ENCODE measurements around the gene PIGS. TPM values are rescaled to one million over a fixed set of nuclear protein-coding genes. Genes with fewer than 3 reads are reported as not detected.

The PIGS gene
- total RNA-seq, 1 donor from 2014 or later, result 15.2 TPM

DNA sequence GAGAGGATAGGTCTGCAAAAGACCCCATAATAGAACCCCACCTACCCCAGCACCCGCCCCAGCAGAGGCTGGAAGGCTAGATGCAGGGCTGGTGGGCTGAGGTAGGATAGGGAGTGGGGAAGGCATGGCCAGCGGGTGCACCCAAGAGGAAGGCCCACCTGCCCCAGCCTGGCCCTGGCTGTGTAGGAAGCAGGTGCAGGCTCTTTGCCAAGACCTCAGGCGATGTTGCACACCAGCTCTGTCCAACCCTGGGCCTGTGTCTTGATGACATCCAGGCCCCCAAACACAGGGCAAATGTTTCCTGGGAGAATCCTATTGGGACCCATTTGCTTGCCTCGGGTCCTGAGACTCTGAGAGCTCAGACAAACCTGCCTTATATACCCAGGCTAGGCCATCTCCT, 31.1 kb downstream of the PIGS start:
- Histone ChIP-seq H2AFZ (replicated peaks) (no peak overlapping the region), H3K4me1 (peaks cover 7% of the 10 kb centered on the region), H3K4me2 (no peak overlapping the region), H3K9me3 (ENCODE audit: low read depth) (no peaks in the 10 kb centered on the region), H3F3A (ENCODE audit: low read depth) (no peaks in the 10 kb centered on the region), H4K20me1 (ENCODE audit: low read depth) (no peaks in the 10 kb centered on the region), H3K79me2 (ENCODE audit: low read depth) (no peaks in the 10 kb centered on the region), H3K4me3 (no peak overlapping the region), H3K27me3 (no peaks in the 10 kb centered on the region), H3K36me3 (no peaks in the 10 kb centered on the region), H3K9ac (no peak overlapping the region), H3K27ac (no peak overlapping the region)
- peaks cover 2% of the 10 kb centered on the region for H3K4me1 Mint-ChIP-seq
- H3K9me3 Mint-ChIP-seq, result no peaks in the 10 kb centered on the region
- no peak overlapping the region for H3K27ac Mint-ChIP-seq
- peaks cover 4% of the 10 kb centered on the region for H3K27me3 Mint-ChIP-seq (ENCODE audit: insufficient read depth, low read depth)
- H3K36me3 Mint-ChIP-seq, result no peaks in the 10 kb centered on the region
- TF ChIP-seq EZH2 (IDR thresholded peaks at IDR 0.05), result no peak
- TF ChIP-seq, protein P1, sequence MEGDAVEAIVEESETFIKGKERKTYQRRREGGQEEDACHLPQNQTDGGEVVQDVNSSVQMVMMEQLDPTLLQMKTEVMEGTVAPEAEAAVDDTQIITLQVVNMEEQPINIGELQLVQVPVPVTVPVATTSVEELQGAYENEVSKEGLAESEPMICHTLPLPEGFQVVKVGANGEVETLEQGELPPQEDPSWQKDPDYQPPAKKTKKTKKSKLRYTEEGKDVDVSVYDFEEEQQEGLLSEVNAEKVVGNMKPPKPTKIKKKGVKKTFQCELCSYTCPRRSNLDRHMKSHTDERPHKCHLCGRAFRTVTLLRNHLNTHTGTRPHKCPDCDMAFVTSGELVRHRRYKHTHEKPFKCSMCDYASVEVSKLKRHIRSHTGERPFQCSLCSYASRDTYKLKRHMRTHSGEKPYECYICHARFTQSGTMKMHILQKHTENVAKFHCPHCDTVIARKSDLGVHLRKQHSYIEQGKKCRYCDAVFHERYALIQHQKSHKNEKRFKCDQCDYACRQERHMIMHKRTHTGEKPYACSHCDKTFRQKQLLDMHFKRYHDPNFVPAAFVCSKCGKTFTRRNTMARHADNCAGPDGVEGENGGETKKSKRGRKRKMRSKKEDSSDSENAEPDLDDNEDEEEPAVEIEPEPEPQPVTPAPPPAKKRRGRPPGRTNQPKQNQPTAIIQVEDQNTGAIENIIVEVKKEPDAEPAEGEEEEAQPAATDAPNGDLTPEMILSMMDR (IDR thresholded peaks at IDR 0.05), result no peak
- no peak for TF ChIP-seq EZH2phosphoT487 (IDR thresholded peaks at IDR 0.05)
- H3K4me3 Mint-ChIP-seq, result no peak overlapping the region
- DNase-seq (ENCODE audit: low spot score), result no peak

DNA sequence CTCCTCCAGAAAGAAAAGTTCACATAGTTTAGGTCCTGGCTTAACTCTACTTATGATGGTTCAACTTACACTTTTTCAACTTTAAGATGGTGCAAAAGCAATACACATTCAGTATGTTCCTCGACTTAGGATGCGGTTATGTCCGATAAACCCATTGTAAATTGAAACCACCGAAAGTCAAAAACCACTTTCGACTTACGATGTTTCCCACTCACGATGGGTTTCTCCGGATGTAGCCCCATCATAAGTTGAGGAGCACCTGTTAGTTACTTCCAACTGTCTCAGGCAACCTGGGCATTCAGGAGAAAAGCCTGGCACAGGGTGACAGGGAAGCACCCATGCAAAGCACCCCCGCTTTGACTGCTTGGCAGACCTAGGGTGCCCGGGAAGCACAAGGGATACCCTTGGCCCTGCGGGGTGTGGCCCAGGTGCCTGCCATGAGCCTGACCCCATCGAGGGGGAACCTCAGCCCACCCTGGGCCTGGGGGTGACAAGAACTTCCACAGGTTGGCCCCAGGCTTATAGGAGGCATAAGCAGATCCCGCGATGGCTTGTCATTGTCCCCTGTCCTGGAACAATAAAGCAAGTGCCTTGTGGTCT, 32.9 kb downstream of the PIGS start:
- Histone ChIP-seq H3K4me3 (no peak overlapping the region), H3F3A (ENCODE audit: low read depth) (no peaks in the 10 kb centered on the region), H3K4me1 (no peaks in the 10 kb centered on the region), H3K9me3 (ENCODE audit: low read depth) (no peaks in the 10 kb centered on the region), H3K79me2 (ENCODE audit: low read depth) (no peaks in the 10 kb centered on the region), H2AFZ (replicated peaks) (no peak overlapping the region), H3K27me3 (no peaks in the 10 kb centered on the region), H3K9ac (no peak overlapping the region), H3K36me3 (no peaks in the 10 kb centered on the region), H3K4me2 (no peak overlapping the region), H4K20me1 (ENCODE audit: low read depth) (no peaks in the 10 kb centered on the region), H3K27ac (no peak overlapping the region)
- no peak overlapping the region for H3K4me3 Mint-ChIP-seq
- peak overlapping the region; percentile 75 for H3K27ac Mint-ChIP-seq
- H3K9me3 Mint-ChIP-seq, result no peaks in the 10 kb centered on the region
- TF ChIP-seq EZH2 (IDR thresholded peaks at IDR 0.05) (no peak), EZH2phosphoT487 (IDR thresholded peaks at IDR 0.05) (no peak)
- TF ChIP-seq, protein P1 (IDR thresholded peaks at IDR 0.05), result no peak
- peaks cover 3% of the 10 kb centered on the region for H3K4me1 Mint-ChIP-seq
- no peaks in the 10 kb centered on the region for H3K36me3 Mint-ChIP-seq
- H3K27me3 Mint-ChIP-seq (ENCODE audit: insufficient read depth, low read depth), result peaks cover 3% of the 10 kb centered on the region
- DNase-seq (ENCODE audit: low spot score), result no peak

DNA sequence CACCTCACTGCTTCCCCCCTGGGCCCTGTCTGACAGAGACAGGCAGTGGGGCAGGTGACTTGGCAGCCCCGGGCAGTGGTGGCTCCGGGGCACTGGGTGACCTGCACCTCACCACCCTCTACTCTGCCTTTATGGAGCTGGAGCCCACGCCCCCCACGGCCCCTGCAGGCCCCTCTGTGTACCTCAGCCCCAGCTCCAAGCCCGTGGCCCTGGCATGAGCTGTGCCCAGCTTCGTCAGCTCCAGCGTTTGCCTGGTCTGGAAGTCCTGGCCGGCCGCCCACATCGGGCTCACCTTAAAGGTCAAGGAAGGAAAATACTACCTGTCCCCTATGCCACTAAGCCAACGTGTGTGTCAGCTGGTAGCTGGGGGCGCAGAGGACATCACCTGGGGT, 34.1 kb downstream of the PIGS start:
- no peaks in the 10 kb centered on the region for H3K36me3 ChIP-seq
- peaks cover 5% of the 10 kb centered on the region for H3K27me3 Mint-ChIP-seq (ENCODE audit: insufficient read depth, low read depth)

More for the DNA sequence above, 34.1 kb downstream of the PIGS start:
- no peak overlapping the region for H3K27ac Mint-ChIP-seq
- no peaks in the 10 kb centered on the region for H3K27me3 ChIP-seq
- H4K20me1 ChIP-seq (ENCODE audit: low read depth), result no peaks in the 10 kb centered on the region
- H3K79me2 ChIP-seq (ENCODE audit: low read depth), result no peaks in the 10 kb centered on the region
- no peaks in the 10 kb centered on the region for H3F3A ChIP-seq (ENCODE audit: low read depth)
- no peak overlapping the region for H3K4me3 ChIP-seq
- DNase-seq (ENCODE audit: low spot score), result no peak
- no peak overlapping the region for H3K9ac ChIP-seq
- no peaks in the 10 kb centered on the region for H3K4me1 ChIP-seq
- peak overlapping the region; percentile 46 for H3K4me3 Mint-ChIP-seq
- H2AFZ ChIP-seq (replicated peaks), result no peak overlapping the region
- H3K27ac ChIP-seq, result no peak overlapping the region
- H3K9me3 Mint-ChIP-seq, result no peaks in the 10 kb centered on the region
- TF ChIP-seq, protein P1 (IDR thresholded peaks at IDR 0.05), result no peak
- TF ChIP-seq EZH2 (IDR thresholded peaks at IDR 0.05), result no peak
- TF ChIP-seq EZH2phosphoT487 (IDR thresholded peaks at IDR 0.05), result no peak
- H3K4me2 ChIP-seq, result no peak overlapping the region
- no peaks in the 10 kb centered on the region for H3K9me3 ChIP-seq (ENCODE audit: low read depth)
- H3K36me3 Mint-ChIP-seq, result no peaks in the 10 kb centered on the region
- H3K4me1 Mint-ChIP-seq, result peaks cover 4% of the 10 kb centered on the region
